Choroid plexus epithelial cell (primary cell): ENCODE data around the gene LDLRAD2.

Experiments
- DNase-seq: peaks from one replicate; pipeline ENCODE4 v3.0.0-alpha.2; 2010; ENCODE audit warnings: low read depth
- H3K4me3 ChIP-seq: 2 replicates; pipeline ENCODE4 v1.5.1; 2011; ENCODE audit warnings: low read depth, mild to moderate bottlenecking, control low read depth, low read length, moderate library complexity
- TF ChIP-seq, protein P1 (sequence below): conservative IDR thresholded peaks from 2 replicates; pipeline ENCODE4 v1.5.1; 2011; ENCODE audit warnings: low read depth, mild to moderate bottlenecking, control low read depth, inconsistent platforms, low read length, moderate library complexity

Gene LDLRAD2

DNA sequence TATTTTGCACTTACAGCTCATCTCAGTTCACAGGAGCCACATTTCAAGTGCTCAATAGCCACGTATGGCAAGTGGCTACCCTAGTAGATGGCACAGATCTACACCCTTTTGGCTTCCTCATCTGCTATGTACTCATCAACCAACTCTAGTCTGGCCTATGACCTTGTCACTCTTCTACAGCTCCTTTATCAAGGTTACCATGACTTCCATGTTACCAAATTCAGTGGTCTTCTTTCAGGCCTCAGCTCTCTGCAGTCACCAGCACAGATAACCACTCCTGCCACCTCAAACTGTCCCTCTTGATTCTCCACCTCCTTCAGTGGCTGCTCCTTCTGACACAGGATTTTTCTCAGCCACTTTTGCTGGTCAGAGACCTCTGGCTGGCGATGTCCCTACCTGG lies 17.4 kb upstream of the LDLRAD2 start:
- no peak overlapping the region for H3K4me3 ChIP-seq
- TF ChIP-seq, protein P1, sequence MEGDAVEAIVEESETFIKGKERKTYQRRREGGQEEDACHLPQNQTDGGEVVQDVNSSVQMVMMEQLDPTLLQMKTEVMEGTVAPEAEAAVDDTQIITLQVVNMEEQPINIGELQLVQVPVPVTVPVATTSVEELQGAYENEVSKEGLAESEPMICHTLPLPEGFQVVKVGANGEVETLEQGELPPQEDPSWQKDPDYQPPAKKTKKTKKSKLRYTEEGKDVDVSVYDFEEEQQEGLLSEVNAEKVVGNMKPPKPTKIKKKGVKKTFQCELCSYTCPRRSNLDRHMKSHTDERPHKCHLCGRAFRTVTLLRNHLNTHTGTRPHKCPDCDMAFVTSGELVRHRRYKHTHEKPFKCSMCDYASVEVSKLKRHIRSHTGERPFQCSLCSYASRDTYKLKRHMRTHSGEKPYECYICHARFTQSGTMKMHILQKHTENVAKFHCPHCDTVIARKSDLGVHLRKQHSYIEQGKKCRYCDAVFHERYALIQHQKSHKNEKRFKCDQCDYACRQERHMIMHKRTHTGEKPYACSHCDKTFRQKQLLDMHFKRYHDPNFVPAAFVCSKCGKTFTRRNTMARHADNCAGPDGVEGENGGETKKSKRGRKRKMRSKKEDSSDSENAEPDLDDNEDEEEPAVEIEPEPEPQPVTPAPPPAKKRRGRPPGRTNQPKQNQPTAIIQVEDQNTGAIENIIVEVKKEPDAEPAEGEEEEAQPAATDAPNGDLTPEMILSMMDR, result no peak
- no peak for DNase-seq

GRCh38 chr1:21795075-21795474 lies 17.0 kb upstream of the LDLRAD2 start:
- TF ChIP-seq, protein P1, result no peak
- DNase-seq, result no peak
- H3K4me3 ChIP-seq, result no peak overlapping the region

DNA sequence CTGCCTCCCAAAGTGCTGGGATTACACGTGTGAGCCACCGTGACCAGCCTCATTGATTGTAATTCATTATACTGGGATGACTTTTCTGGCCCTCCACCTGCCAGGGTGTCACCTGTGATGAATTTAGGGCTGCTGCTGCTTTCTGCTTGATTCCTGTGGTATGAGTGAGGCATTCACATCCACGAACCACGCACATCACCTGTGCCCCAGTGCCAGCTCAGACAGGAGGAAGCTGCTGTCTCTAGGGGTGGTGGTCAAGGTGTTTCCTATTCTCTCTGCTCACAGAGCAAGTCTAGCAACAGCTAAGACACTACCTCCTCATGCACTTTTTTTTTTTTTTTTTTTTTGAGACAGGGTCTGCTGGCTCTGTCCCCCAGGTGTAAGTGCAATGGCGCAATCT lies 12.3 kb upstream of the LDLRAD2 start:
- no peak for DNase-seq
- H3K4me3 ChIP-seq, result no peak overlapping the region
- TF ChIP-seq, protein P1, result no peak

DNA sequence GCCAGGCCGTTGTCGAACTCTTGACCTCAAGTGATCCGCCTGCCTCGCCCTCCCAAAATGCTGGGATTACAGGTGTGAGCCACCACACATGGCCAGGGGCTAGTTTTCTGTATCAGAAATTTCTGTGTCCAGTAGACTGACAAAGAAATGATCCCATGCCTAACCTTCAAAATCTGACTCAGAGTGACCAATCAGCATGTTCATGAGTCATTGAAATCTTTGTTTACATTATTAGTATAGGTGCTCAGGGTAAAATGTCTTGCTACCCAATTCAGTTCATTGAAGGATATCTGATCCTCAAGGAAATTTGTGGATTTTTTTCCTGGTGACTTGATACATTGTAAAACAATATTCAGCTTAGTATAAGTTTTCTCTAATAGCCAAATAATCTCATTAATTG lies 11.0 kb upstream of the LDLRAD2 start:
- no peak overlapping the region for H3K4me3 ChIP-seq
- peak; percentile 31 for DNase-seq
- TF ChIP-seq, protein P1, result no peak

- TF ChIP-seq, protein P1, result no peak
- no peak overlapping the region for H3K4me3 ChIP-seq
- no peak for DNase-seq
Observed at GRCh38 chr1:21804536-21804935, 7.5 kb upstream of the LDLRAD2 start.

DNA sequence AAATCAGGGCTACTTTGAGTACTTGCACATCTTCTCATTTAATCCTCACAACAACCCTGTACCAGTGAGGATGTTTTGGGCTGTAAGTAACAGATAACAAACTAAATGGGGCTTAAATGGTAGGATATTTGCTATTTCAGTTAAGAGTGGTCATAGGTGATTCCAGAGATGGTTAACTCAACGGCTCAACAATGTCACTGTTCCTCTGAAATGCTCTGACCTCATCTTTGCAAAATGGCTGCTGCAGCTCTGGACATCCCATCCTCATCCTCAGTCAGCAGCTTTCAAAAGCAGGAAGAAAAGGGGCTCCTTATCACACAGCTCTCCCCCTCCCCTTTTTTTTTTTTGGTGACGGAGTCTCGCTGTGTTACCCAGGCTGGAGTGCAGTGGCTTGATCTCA lies 1.5 kb downstream of the LDLRAD2 start:
- no peak for DNase-seq
- no peak overlapping the region for H3K4me3 ChIP-seq
- TF ChIP-seq, protein P1, result no peak

DNA sequence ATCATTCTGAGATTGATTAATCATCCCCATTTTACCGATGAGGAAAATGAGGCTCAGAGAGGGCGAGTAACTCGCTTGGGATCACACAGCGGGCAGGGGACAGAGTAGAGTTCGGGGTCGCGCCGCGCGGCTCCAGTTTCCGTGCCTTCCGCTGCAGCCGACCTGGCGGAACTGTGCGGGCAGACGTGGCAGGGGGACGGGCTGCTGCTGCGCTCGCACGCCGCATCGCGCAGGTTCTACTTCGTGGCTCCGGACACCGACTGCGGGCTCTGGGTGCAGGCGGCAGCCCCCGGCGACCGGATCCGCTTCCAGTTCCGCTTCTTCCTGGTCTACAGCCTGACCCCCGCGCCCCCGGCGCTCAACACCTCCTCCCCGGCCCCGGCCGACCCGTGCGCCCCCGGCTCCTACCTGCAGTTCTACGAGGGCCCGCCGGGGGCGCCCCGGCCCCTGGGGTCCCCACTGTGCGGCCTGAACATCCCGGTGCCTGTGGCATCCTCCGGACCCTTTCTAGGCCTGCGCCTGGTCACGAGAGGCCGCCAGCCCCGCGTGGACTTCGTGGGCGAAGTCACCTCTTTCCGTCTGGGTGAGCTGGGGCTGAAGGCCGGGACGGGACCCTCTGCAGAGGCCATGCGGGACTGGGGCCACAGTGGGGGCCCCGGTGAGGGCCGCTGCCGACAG lies 2.3 kb downstream of the LDLRAD2 start:
- TF ChIP-seq, protein P1, result peak; percentile 55
- no peak for DNase-seq
- H3K4me3 ChIP-seq, result peak overlapping the region; percentile 58
